H1 (cell line): ENCODE data around the gene PRICKLE1. TPM values are rescaled to one million over a fixed set of nuclear protein-coding genes. Genes with fewer than 3 reads are reported as not detected.

Source experiments
- CTCF ChIA-PET: fragments of 300-600 bp; sonication (Branson Sonifier 250); formaldehyde crosslinking; loops from one replicate; lab custom pipeline; 2021; ENCODE audit not compliant: partially characterized antibody; lab: Charles Lee
- POLR2A ChIA-PET: fragments of 300-600 bp; sonication (Branson Sonifier 250); formaldehyde crosslinking; loops from one replicate; lab custom pipeline; 2021; ENCODE audit warnings: inconsistent platforms; ENCODE audit not compliant: partially characterized antibody; lab: Charles Lee
- DNase-seq, 2 experiments: peaks; one replicate each; pipeline versions ENCODE4 v3.0.0 to v3.0.0-alpha.2; 2010 to 2022; ENCODE audit warnings: low spot score in 2 of 2, low read depth in 1 of 2, mixed read lengths in 1 of 2
- FAIRE-seq: peaks from 2 replicates; lab custom pipeline; 2011; peaks lifted over from hg19 to GRCh38; lab: Jason Lieb, UNC
- H2AFZ ChIP-seq: 2 replicates; pipeline ENCODE4 v1.8.1; 2012; ENCODE audit warnings: low read length, inconsistent platforms
- H2AK5ac ChIP-seq: 2 replicates; pipeline ENCODE4 v1.6.1; 2013; ENCODE audit warnings: low read depth, low read length
- H2BK120ac ChIP-seq: replicated peaks from 2 replicates; pipeline ENCODE3; 2013; ENCODE audit warnings: low read depth, low read length, inconsistent platforms
- H2BK12ac ChIP-seq: 2 replicates; pipeline ENCODE4 v1.6.1; 2013; ENCODE audit warnings: low read depth, low read length
- H2BK15ac ChIP-seq: 2 replicates; pipeline ENCODE4 v1.6.1; 2013; ENCODE audit warnings: low read length
- H2BK20ac ChIP-seq: 2 replicates; pipeline ENCODE4 v1.6.1; 2013; ENCODE audit warnings: low read length
- H2BK5ac ChIP-seq: 2 replicates; pipeline ENCODE4 v1.6.1; 2013; ENCODE audit warnings: low read depth, low read length
- H3K14ac ChIP-seq: 2 replicates; pipeline ENCODE4 v1.6.1; 2013; ENCODE audit warnings: inconsistent platforms; ENCODE audit not compliant: insufficient read length
- H3K18ac ChIP-seq: 2 replicates; pipeline ENCODE4 v1.6.1; 2013; ENCODE audit warnings: low read length; ENCODE audit errors: extremely low read depth
- H3K23ac ChIP-seq: 2 replicates; pipeline ENCODE4 v1.6.1; 2013; ENCODE audit warnings: inconsistent platforms; ENCODE audit not compliant: insufficient read length
- H3K23me2 ChIP-seq: 2 replicates; pipeline ENCODE4 v1.6.1; 2013; ENCODE audit warnings: low read depth, low read length
- H3K27ac ChIP-seq: 2 replicates; pipeline ENCODE4 v1.6.1; 2011; ENCODE audit warnings: low read depth, low read length, inconsistent platforms
- H3K27me3 ChIP-seq, 4 experiments: replicated peaks in 1 of 4; 1 replicate in 1 of 4; 2 replicates in 3 of 4; pipeline versions ENCODE4 v1.6.1 to v1.8.1; 2011 to 2013; ENCODE audit warnings: low read length in 3 of 4, mild to moderate bottlenecking in 3 of 4, inconsistent platforms in 2 of 4, mixed read lengths in 2 of 4, moderate library complexity in 1 of 4; ENCODE audit not compliant: control insufficient read depth in 3 of 4, insufficient read depth in 3 of 4; ENCODE audit errors: extremely low read depth in 1 of 4
- H3K36me3 ChIP-seq, 4 experiments: 2 replicates each; pipeline versions ENCODE4 v1.6.1 to v1.8.1; 2011 to 2013; ENCODE audit warnings: mild to moderate bottlenecking in 4 of 4, low read length in 3 of 4, moderate library complexity in 2 of 4, control low read depth in 1 of 4, inconsistent platforms in 1 of 4; ENCODE audit not compliant: insufficient read depth in 4 of 4, control insufficient read depth in 2 of 4
- H3K4ac ChIP-seq: replicated peaks from 2 replicates; pipeline ENCODE3; 2013; ENCODE audit warnings: low read length, low read depth, mixed read lengths, inconsistent platforms; ENCODE audit not compliant: insufficient read length
- H3K4me1 ChIP-seq, 4 experiments: replicated peaks in 1 of 4; 1 replicate in 1 of 4; 2 replicates in 3 of 4; pipeline versions ENCODE4 v1.6.1 to v1.8.1; 2011 to 2013; ENCODE audit warnings: low read length in 3 of 4, inconsistent platforms in 2 of 4, mixed read lengths in 1 of 4; ENCODE audit not compliant: insufficient read depth in 4 of 4, control insufficient read depth in 3 of 4
- H3K4me2 ChIP-seq, 2 experiments: 2 replicates each; pipeline versions ENCODE4 v1.6.1 to v1.8.1; 2011 to 2013; ENCODE audit warnings: low read depth in 2 of 2, low read length in 2 of 2, control low read depth in 1 of 2, inconsistent platforms in 1 of 2, mild to moderate bottlenecking in 1 of 2; ENCODE audit not compliant: insufficient read depth in 1 of 2
- H3K4me3 ChIP-seq, 4 experiments: fragments of 200-600, 300-600 bp in 1 of 4; sonication (generic), shearing (Covaris generic), sonication (Bioruptor Twin) in 1 of 4; 2 replicates each; pipeline versions ENCODE4 v1.5.1 to v1.8.1; 2011 to 2016; ENCODE audit warnings: low read length in 4 of 4, low read depth in 3 of 4, control low read depth in 2 of 4, inconsistent platforms in 2 of 4, mild to moderate bottlenecking in 2 of 4, mixed read lengths in 1 of 4, moderate library complexity in 1 of 4; ENCODE audit not compliant: insufficient read depth in 2 of 4; ENCODE audit errors: extremely low read depth in 1 of 4
- H3K56ac ChIP-seq: replicated peaks from 2 replicates; pipeline ENCODE3; 2013; ENCODE audit warnings: low read depth, mild to moderate bottlenecking, mixed read lengths, low read length, inconsistent platforms; ENCODE audit not compliant: insufficient read length
- H3K79me1 ChIP-seq: 2 replicates; pipeline ENCODE4 v1.6.1; 2013; ENCODE audit warnings: low read depth, low read length, control low read depth
- H3K79me2 ChIP-seq, 2 experiments: 2 replicates each; pipeline versions ENCODE4 v1.6.1 to v1.8.1; 2012 to 2013; ENCODE audit warnings: low read length in 2 of 2, mild to moderate bottlenecking in 2 of 2, inconsistent platforms in 1 of 2; ENCODE audit not compliant: insufficient read depth in 2 of 2, control insufficient read depth in 1 of 2
- H3K9ac ChIP-seq, 4 experiments: replicated peaks in 1 of 4; 1 replicate in 1 of 4; 2 replicates in 3 of 4; pipeline versions ENCODE4 v1.6.1 to v1.8.1; 2011 to 2013; ENCODE audit warnings: low read depth in 3 of 4, low read length in 3 of 4, control low read depth in 2 of 4, mild to moderate bottlenecking in 2 of 4, moderate library complexity in 2 of 4, inconsistent platforms in 1 of 4; ENCODE audit errors: extremely low read depth in 1 of 4
- H3K9me3 ChIP-seq, 2 experiments: 2 replicates each; pipeline versions ENCODE4 v1.6.1 to v1.8.1; 2012 to 2013; ENCODE audit warnings: mild to moderate bottlenecking in 2 of 2, moderate library complexity in 2 of 2, control low read depth in 1 of 2, inconsistent platforms in 1 of 2, low read depth in 1 of 2, low read length in 1 of 2, mixed read lengths in 1 of 2; ENCODE audit not compliant: insufficient read depth in 2 of 2
- H4K20me1 ChIP-seq, 2 experiments: replicated peaks in 1 of 2; 2 replicates each; pipeline versions ENCODE3 to v1.8.1; 2011 to 2013; ENCODE audit warnings: inconsistent platforms in 2 of 2, low read length in 2 of 2, mild to moderate bottlenecking in 1 of 2; ENCODE audit not compliant: insufficient read depth in 2 of 2, control insufficient read depth in 1 of 2
- H4K5ac ChIP-seq: 2 replicates; pipeline ENCODE4 v1.6.1; 2013; ENCODE audit warnings: low read length, low read depth, mixed read lengths, inconsistent platforms; ENCODE audit not compliant: insufficient read length
- H4K8ac ChIP-seq: 2 replicates; pipeline ENCODE4 v1.8.0; 2013; ENCODE audit warnings: mild to moderate bottlenecking, moderate library complexity, low read length, inconsistent platforms; ENCODE audit not compliant: insufficient read depth; ENCODE audit errors: extremely low read depth
- H4K91ac ChIP-seq: replicated peaks from 2 replicates; pipeline ENCODE3; 2013; ENCODE audit warnings: low read length, mixed read lengths, inconsistent platforms; ENCODE audit not compliant: insufficient read length
- CHD1 ChIP-seq: IDR thresholded peaks from 2 replicates; pipeline ENCODE4 v1.6.1; 2012; ENCODE audit warnings: low read depth, low read length, improper control_type of control experiment
- CTBP2 ChIP-seq: IDR thresholded peaks from 2 replicates; pipeline ENCODE4 v1.7.0; 2011; ENCODE audit warnings: borderline replicate concordance, mild to moderate bottlenecking, moderate library complexity, mixed read lengths, low read length; ENCODE audit not compliant: insufficient read depth, insufficient read length
- WGBS, 2 experiments: shearing (Covaris generic) in 1 of 2; methylation state at CpG; one replicate each; pipeline versions ENCODE4 v1.1.6 to v1.1.7; 2013 to 2015; ENCODE audit warnings: low lambda C conversion rate in 2 of 2, mixed read lengths in 2 of 2, inconsistent platforms in 1 of 2, low coverage in 1 of 2, missing lambda C conversion rate in 1 of 2; ENCODE audit not compliant: insufficient replicate concordance in 2 of 2, insufficient coverage in 1 of 2, insufficient read length in 1 of 2; ENCODE audit errors: extremely low coverage in 1 of 2, missing lambda C conversion rate in 1 of 2; 5-methylcytosine and 5-hydroxymethylcytosine counted together
- polyA plus RNA-seq, 7 experiments: library from polyadenylated mRNA; depleted of rRNA in 3 of 7; stranded (reverse) in 5 of 7; unstranded in 2 of 7; fragments of >200 nt in 5 of 7; fragments of 200-250 nt in 2 of 7; gene quantifications; 1 replicate in 5 of 7; 2 replicates in 1 of 7; 4 replicates in 1 of 7; pipeline versions ENCODE4 v1.2.1 to v1.2.3, GENCODE V29; 2011 to 2013; ENCODE audit warnings: missing spikeins in 2 of 7, mixed read lengths in 2 of 7
- total RNA-seq: library from RNA; stranded (reverse); fragmentation: NEBNext Ultra II Directional; extraction: Animal tissue kit (Norgen Biotek cat#: 25700); gene quantifications from 2 replicates; pipeline ENCODE4 v1.2.1, GENCODE V29; 2021

PRICKLE1 gene
- total and polyA plus RNA-seq, 2 of the 8 experiments (the other 6 are each of a cell fraction or from before 2014, with no cell fraction given) = 14.0 to 22.4 TPM

DNA sequence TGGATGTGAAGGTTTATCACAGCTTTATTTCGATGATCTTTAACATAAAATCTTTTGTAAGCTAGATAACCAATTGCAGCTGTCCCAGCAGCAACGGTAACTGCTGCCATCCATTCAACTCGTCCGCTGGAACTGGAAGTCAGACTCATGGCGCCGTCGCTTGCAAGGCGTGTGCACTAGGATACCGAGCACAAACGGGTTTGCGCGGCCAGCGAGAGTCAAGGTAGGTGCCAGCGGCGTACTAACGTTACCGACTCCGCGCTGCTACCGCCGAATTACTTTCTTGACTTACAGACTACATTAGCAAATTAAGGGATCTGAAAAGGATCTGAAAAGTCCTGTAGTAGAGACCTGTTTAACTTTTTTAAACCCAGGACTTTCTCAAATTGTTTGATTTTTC lies 47.4 kb upstream of the PRICKLE1 start:
- Histone ChIP-seq H3K79me2 (no peaks in the 10 kb centered on the region), H3K9ac (no peak overlapping the region), H3K4ac (no peak overlapping the region), H3K14ac (no peak overlapping the region), H4K5ac (no peak overlapping the region), H3K56ac (no peak overlapping the region), H3K4me2 (no peak overlapping the region), H3K18ac (no peak overlapping the region), H4K20me1 (no peaks in the 10 kb centered on the region), H2BK12ac (no peak overlapping the region), H2AK5ac (no peak overlapping the region), H2AFZ (no peak overlapping the region), H3K4me1 (no peaks in the 10 kb centered on the region; a peak in 1 of 7 replicates), H2BK15ac (no peak overlapping the region), H3K9me3 (no peaks in the 10 kb centered on the region; a peak in 1 of 4 replicates), H3K23ac (no peak overlapping the region), H4K8ac (no peak overlapping the region), H2BK120ac (no peak overlapping the region), H3K4me3 (no peak overlapping the region), H2BK20ac (no peak overlapping the region), H3K79me1 (no peaks in the 10 kb centered on the region), H3K36me3 (no peaks in the 10 kb centered on the region), H3K27me3 (no peaks in the 10 kb centered on the region), H3K27ac (no peak overlapping the region), H3K23me2 (no peaks in the 10 kb centered on the region), H4K91ac (no peak overlapping the region), H2BK5ac (no peak overlapping the region)
- WGBS, 2 experiments = 96% methylated on average over 21 of the region's 21 CpGs; no CpG with 5 or more reads in 1 of the 2 experiments
- DNase-seq = no peak
- POLR2A ChIA-PET = interaction anchor here (0.6 kb wide), 1 partner anchor 1169 kb away, joined by 4 read pairs; the partner anchor contains the start of gene TWF1
- CTCF ChIA-PET = no interaction called here
- no peak for FAIRE-seq
- TF ChIP-seq CHD1 (no peak), CTBP2 (no peak)
